H9 (cell line): ENCODE data around the gene PRX. TPM values are rescaled to one million over a fixed set of nuclear protein-coding genes. Genes with fewer than 3 reads are reported as not detected.

Experiments used
- DNase-seq: peaks from one replicate; pipeline ENCODE4 v3.0.0-alpha.2; 2017
- H2AFZ ChIP-seq: one replicate; pipeline ENCODE4 v1.6.1; 2013; ENCODE audit warnings: mild to moderate bottlenecking, low read length, control low read depth, moderate library complexity
- H2AK5ac ChIP-seq: 2 replicates; pipeline ENCODE4 v1.6.1; 2013; ENCODE audit warnings: low read length, control low read depth, mixed read lengths; ENCODE audit not compliant: insufficient read length
- H2BK120ac ChIP-seq: one replicate; pipeline ENCODE4 v1.6.1; 2013; ENCODE audit warnings: low read depth, mild to moderate bottlenecking, low read length, control low read depth, inconsistent platforms; ENCODE audit not compliant: poor library complexity, severe bottlenecking
- H2BK12ac ChIP-seq: 2 replicates; pipeline ENCODE4 v1.6.1; 2013; ENCODE audit warnings: low read length, control low read depth, mixed read lengths, low read depth; ENCODE audit not compliant: insufficient read length
- H2BK15ac ChIP-seq: 2 replicates; pipeline ENCODE4 v1.6.1; 2013; ENCODE audit warnings: low read depth, low read length, control low read depth
- H2BK20ac ChIP-seq: one replicate; pipeline ENCODE4 v1.6.1; 2013; ENCODE audit warnings: low read depth, mild to moderate bottlenecking, low read length, control low read depth, inconsistent platforms; ENCODE audit not compliant: poor library complexity, severe bottlenecking
- H2BK5ac ChIP-seq: 2 replicates; pipeline ENCODE4 v1.6.1; 2013; ENCODE audit warnings: low read length, control low read depth, mixed read lengths; ENCODE audit not compliant: insufficient read length
- H3K14ac ChIP-seq: 2 replicates; pipeline ENCODE4 v1.6.1; 2013; ENCODE audit warnings: low read length, control low read depth; ENCODE audit not compliant: insufficient read depth
- H3K18ac ChIP-seq: 2 replicates; pipeline ENCODE4 v1.6.1; 2013; ENCODE audit warnings: low read depth, mild to moderate bottlenecking, mixed read lengths, low read length, control low read depth; ENCODE audit not compliant: insufficient read length
- H3K23ac ChIP-seq: 2 replicates; pipeline ENCODE4 v1.6.1; 2013; ENCODE audit warnings: low read length, control low read depth, mixed read lengths, low read depth; ENCODE audit not compliant: insufficient read length
- H3K23me2 ChIP-seq: 2 replicates; pipeline ENCODE4 v1.6.1; 2013; ENCODE audit warnings: low read depth, mild to moderate bottlenecking, mixed read lengths, low read length, control low read depth; ENCODE audit not compliant: insufficient read length, poor library complexity, severe bottlenecking
- H3K27ac ChIP-seq: 2 replicates; pipeline ENCODE4 v1.5.1; 2013; ENCODE audit warnings: low read length, control low read depth, mixed read lengths, low read depth; ENCODE audit not compliant: insufficient read length
- H3K27me3 ChIP-seq: 2 replicates; pipeline ENCODE4 v1.6.1; 2013; ENCODE audit warnings: low read length, control low read depth, inconsistent platforms; ENCODE audit not compliant: insufficient read depth
- H3K4ac ChIP-seq: 2 replicates; pipeline ENCODE4 v1.6.1; 2013; ENCODE audit warnings: low read depth, mild to moderate bottlenecking, control low read depth, inconsistent platforms, low read length, moderate library complexity
- H3K4me1 ChIP-seq: 2 replicates; pipeline ENCODE4 v1.6.1; 2013; ENCODE audit warnings: low read length, control low read depth, inconsistent platforms; ENCODE audit not compliant: insufficient read depth
- H3K4me2 ChIP-seq: 2 replicates; pipeline ENCODE4 v1.6.1; 2013; ENCODE audit warnings: low read length, control low read depth, mixed read lengths; ENCODE audit not compliant: insufficient read length, insufficient read depth
- H3K56ac ChIP-seq: 2 replicates; pipeline ENCODE4 v1.6.1; 2013; ENCODE audit warnings: low read depth, mild to moderate bottlenecking, mixed read lengths, low read length, control low read depth; ENCODE audit not compliant: insufficient read length
- H3K79me1 ChIP-seq: 2 replicates; pipeline ENCODE4 v1.6.1; 2013; ENCODE audit warnings: low read depth, mild to moderate bottlenecking, moderate library complexity, low read length, control low read depth, inconsistent platforms; ENCODE audit not compliant: insufficient read depth, poor library complexity, severe bottlenecking
- H3K79me2 ChIP-seq: 2 replicates; pipeline ENCODE4 v1.6.1; 2013; ENCODE audit warnings: low read length, control low read depth, inconsistent platforms; ENCODE audit not compliant: insufficient read depth
- H3K9ac ChIP-seq: 2 replicates; pipeline ENCODE4 v1.6.1; 2013; ENCODE audit warnings: low read length, control low read depth, mixed read lengths; ENCODE audit not compliant: insufficient read length; ENCODE audit errors: extremely low read depth
- H3K9me3 ChIP-seq: one replicate; pipeline ENCODE4 v1.6.1; 2013; ENCODE audit warnings: low read depth, low read length, inconsistent platforms; ENCODE audit not compliant: control insufficient read depth
- H3T11ph ChIP-seq: one replicate; pipeline ENCODE4 v1.6.1; 2013; ENCODE audit warnings: mild to moderate bottlenecking, low read length, control low read depth, inconsistent platforms
- H4K20me1 ChIP-seq: one replicate; pipeline ENCODE4 v1.6.1; 2013; ENCODE audit not compliant: control insufficient read depth, insufficient read length, insufficient read depth
- H4K5ac ChIP-seq: 2 replicates; pipeline ENCODE4 v1.6.1; 2013; ENCODE audit warnings: low read depth, mild to moderate bottlenecking, mixed read lengths, low read length, control low read depth; ENCODE audit not compliant: insufficient read length
- H4K8ac ChIP-seq: replicated peaks from 2 replicates; pipeline ENCODE4 v1.6.1; 2013; ENCODE audit warnings: low read length, control low read depth, mixed read lengths, low read depth; ENCODE audit not compliant: insufficient read length
- H4K91ac ChIP-seq: 2 replicates; pipeline ENCODE4 v1.6.1; 2013; ENCODE audit warnings: low read depth, mild to moderate bottlenecking, moderate library complexity, mixed read lengths, low read length, control low read depth; ENCODE audit not compliant: insufficient read length
- H3K27ac Mint-ChIP-seq, 3 experiments: 2 replicates in 2 of 3; 3 replicates in 1 of 3; pipeline ENCODE4 v1.8.0; 2020 to 2021; ENCODE audit warnings: mixed read lengths in 3 of 3, mild to moderate bottlenecking in 1 of 3, moderate library complexity in 1 of 3
- H3K27me3 Mint-ChIP-seq: 2 replicates; pipeline ENCODE4 v1.8.0; 2021; ENCODE audit warnings: low read depth, mild to moderate bottlenecking, moderate library complexity, mixed read lengths
- H3K36me3 Mint-ChIP-seq, 3 experiments: 2 replicates in 2 of 3; 3 replicates in 1 of 3; pipeline ENCODE4 v1.8.0; 2020 to 2021; ENCODE audit warnings: low read depth in 3 of 3, mixed read lengths in 3 of 3; ENCODE audit not compliant: insufficient read depth in 1 of 3
- H3K4me1 Mint-ChIP-seq, 2 experiments: 2 replicates each; pipeline ENCODE4 v1.8.0; 2020; ENCODE audit warnings: mixed read lengths in 2 of 2
- H3K4me3 Mint-ChIP-seq, 2 experiments: 2 replicates in 1 of 2; 3 replicates in 1 of 2; pipeline ENCODE4 v1.8.0; 2020 to 2021; ENCODE audit warnings: mild to moderate bottlenecking in 2 of 2, mixed read lengths in 2 of 2, moderate library complexity in 1 of 2
- H3K9me3 Mint-ChIP-seq, 2 experiments: 2 replicates in 1 of 2; 3 replicates in 1 of 2; pipeline ENCODE4 v1.8.0; 2020; ENCODE audit warnings: mild to moderate bottlenecking in 2 of 2, mixed read lengths in 2 of 2, moderate library complexity in 1 of 2
- CTCF ChIP-seq: fragments of 200-600 bp; sonication (generic); conservative IDR thresholded peaks from 3 replicates; pipeline ENCODE4 v1.8.0; 2021; ENCODE audit warnings: antibody characterized with exemption, mild to moderate bottlenecking
- WGBS: extraction: QIAGEN DNeasy Blood & Tissue Kit; methylation state at CpG from one replicate; pipeline ENCODE4 v1.1.7; 2013; ENCODE audit warnings: missing lambda C conversion rate, low lambda C conversion rate, mixed read lengths; ENCODE audit not compliant: insufficient read length; ENCODE audit errors: extremely low coverage; 5-methylcytosine and 5-hydroxymethylcytosine counted together
- total RNA-seq: library from RNA; stranded (reverse); gene quantifications from 2 replicates; pipeline ENCODE4 v1.2.1, GENCODE V29; 2021

The PRX gene
- total RNA-seq, 1 experiment from 2014 or later = 4.0 TPM

GRCh38 chr19:40422748-40423566 is 9.8 kb upstream of the PRX start:
- peaks cover 2% of the 10 kb centered on the region for H3K27me3 Mint-ChIP-seq
- H3K4ac ChIP-seq = no peak overlapping the region
- no peak overlapping the region for H2BK5ac ChIP-seq
- peaks cover 0 to 5% (median 4%) of the 10 kb centered on the region in 3 experiments; a peak in 3 of 7 replicates for H3K36me3 Mint-ChIP-seq
- no peak for TF ChIP-seq CTCF
- no peak overlapping the region for H2AK5ac ChIP-seq
- H4K5ac ChIP-seq = no peak overlapping the region
- WGBS = no CpG with 5 or more reads among the region's 31 CpGs
- H3K4me1 ChIP-seq = no peaks in the 10 kb centered on the region; the same call in 1 of the 2 replicates
- H3K9me3 Mint-ChIP-seq = peaks cover 0 to 3% of the 10 kb centered on the region in 2 experiments; a peak in 1 of 5 replicates
- H4K20me1 ChIP-seq = no peaks in the 10 kb centered on the region
- H3K23me2 ChIP-seq = peaks cover 16% of the 10 kb centered on the region
- no peak overlapping the region for H4K91ac ChIP-seq
- no peaks in the 10 kb centered on the region for H3K27me3 ChIP-seq
- no peak overlapping the region for H3K9ac ChIP-seq
- no peak overlapping the region for H3T11ph ChIP-seq
- no peaks in the 10 kb centered on the region for H3K9me3 ChIP-seq
- no peak overlapping the region for H3K27ac ChIP-seq
- no peak overlapping the region for H3K4me3 Mint-ChIP-seq
- peaks cover 19% of the 10 kb centered on the region in 2 experiments for H3K4me1 Mint-ChIP-seq
- no peak overlapping the region for H3K18ac ChIP-seq
- no peak overlapping the region for H3K23ac ChIP-seq
- no peak overlapping the region for H2BK120ac ChIP-seq
- no peak for DNase-seq
- H4K8ac ChIP-seq = no peak overlapping the region
- no peak overlapping the region for H2BK20ac ChIP-seq
- no peak overlapping the region for H3K27ac Mint-ChIP-seq
- H3K79me1 ChIP-seq = no peaks in the 10 kb centered on the region
- no peak overlapping the region for H2BK12ac ChIP-seq
- no peaks in the 10 kb centered on the region for H3K79me2 ChIP-seq
- H2BK15ac ChIP-seq = no peak overlapping the region
- no peak overlapping the region for H2AFZ ChIP-seq
- H3K4me2 ChIP-seq = no peak overlapping the region
- H3K56ac ChIP-seq = no peak overlapping the region
- no peak overlapping the region for H3K14ac ChIP-seq
